HPDE6-E6E7 (cell line): Measurements from ENCODE around the gene VRTN.
"Not testable (repeated sequence)": the region's sequence is repeated elsewhere in the genome, so short reads cannot be mapped to it uniquely, and the experiment has no call there.

Source experiments
- DNase-seq: peaks from one replicate; pipeline ENCODE4 v3.0.0; 2011; ENCODE audit warnings: missing footprints; ENCODE audit errors: extremely low spot score

Gene VRTN, protein sequence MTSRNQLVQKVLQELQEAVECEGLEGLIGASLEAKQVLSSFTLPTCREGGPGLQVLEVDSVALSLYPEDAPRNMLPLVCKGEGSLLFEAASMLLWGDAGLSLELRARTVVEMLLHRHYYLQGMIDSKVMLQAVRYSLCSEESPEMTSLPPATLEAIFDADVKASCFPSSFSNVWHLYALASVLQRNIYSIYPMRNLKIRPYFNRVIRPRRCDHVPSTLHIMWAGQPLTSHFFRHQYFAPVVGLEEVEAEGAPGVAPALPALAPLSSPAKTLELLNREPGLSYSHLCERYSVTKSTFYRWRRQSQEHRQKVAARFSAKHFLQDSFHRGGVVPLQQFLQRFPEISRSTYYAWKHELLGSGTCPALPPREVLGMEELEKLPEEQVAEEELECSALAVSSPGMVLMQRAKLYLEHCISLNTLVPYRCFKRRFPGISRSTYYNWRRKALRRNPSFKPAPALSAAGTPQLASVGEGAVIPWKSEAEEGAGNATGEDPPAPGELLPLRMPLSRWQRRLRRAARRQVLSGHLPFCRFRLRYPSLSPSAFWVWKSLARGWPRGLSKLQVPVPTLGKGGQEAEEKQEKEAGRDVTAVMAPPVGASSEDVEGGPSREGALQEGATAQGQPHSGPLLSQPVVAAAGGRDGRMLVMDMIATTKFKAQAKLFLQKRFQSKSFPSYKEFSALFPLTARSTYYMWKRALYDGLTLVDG

DNA sequence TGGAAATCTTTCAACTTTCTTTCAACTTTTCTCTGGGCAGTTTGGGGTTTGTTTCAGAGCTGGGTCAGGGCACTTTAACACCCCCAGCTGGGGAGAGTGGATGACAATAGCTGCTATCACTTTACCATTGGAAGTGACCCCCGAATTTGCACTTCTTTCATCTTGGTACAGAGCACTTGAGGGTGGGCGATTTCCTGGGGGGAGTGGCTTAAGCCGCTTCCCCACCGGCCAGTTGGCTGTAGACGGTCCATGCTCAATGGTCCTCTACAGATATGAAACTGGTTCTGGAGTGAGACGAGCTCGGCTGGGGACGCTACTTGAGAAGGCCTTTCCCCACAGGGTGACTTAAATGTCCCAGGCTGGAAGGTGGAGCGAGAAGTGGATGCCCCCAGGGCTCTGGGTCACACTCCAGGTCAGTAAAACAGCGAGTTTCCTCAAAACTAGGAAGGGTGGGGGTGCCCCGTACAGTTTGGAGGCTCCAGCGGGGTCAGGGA, at the start of gene VRTN:
VRTN (plus strand) TSS at position 231 of the 494 bp plus-strand sequence. CDS start 8,313 bp downstream, outside the sequence.
- DNase-seq, result no peak

DNA sequence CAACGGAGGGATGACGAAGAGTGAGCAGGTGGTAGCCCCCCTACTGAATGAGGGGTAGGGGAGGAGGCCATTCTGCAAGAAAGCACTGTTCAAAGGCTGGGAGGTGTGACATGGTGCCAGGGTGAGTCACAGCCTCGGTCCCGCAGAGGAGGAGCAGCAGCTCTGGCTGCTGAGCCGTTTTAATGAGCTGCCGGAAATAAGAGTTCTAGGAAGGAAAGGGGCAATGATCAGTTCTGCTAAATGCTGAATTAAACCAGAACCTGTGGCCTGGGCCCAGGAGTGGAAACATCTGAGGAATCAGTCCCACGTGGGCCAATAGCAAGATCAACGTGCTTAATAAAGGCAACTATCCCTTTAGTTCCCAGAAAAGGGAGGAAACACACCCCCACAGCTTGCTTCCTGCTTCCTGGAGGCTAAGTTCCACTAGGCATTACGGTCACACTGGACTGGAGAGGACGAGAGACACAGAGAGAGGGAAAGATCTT, 49.2 kb upstream of the VRTN start:
- no peak for DNase-seq

DNA sequence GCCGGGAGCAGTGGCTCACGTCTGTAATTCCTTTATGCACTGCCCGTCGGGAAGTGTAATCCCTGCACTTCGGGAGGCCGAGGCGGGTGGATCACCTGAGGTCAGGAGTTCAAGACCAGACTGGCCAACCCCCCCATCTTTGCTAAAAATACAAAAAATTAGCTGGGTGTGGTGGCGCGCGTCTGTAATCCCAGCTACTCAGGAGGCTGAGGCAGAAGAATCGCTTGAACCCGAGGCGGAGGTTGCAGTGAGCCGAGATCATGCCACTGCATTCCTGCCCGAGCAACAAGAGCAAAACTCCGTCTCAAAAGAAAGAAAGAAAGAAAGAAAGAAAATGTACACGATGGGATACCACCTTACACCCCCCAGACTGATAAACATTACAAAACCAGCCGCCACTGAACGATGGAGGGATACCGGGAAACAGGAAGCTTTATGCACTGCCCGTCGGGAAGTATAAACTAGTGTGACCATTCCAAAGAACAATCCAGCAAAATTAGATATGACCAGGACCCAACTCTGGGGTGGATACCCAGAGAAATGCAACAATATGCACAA, 46.6 kb upstream of the VRTN start:
- no peak for DNase-seq

DNA sequence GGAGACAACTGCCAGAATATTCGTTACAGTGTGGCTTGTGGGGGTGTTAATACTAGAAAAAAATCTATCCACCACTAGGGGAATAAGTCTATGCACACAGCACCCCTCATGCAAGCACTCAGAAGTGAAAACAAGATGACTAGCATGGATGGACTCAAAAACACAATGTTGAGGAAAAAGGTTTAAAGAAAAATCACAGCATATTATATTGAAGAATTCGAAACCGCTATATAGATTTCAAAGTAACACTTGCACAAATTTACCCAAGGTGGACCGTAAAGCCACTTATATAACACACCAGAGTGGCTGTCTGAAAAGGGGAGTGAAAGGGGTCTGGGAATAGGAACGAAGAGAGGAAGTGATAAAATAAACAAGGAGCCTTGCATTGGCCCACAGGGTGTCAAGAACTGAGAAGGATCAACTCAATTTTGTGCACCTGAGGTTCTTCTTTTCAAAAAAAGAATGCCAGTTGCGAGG, 46.1 kb upstream of the VRTN start:
- peak; percentile 50 for DNase-seq

DNA sequence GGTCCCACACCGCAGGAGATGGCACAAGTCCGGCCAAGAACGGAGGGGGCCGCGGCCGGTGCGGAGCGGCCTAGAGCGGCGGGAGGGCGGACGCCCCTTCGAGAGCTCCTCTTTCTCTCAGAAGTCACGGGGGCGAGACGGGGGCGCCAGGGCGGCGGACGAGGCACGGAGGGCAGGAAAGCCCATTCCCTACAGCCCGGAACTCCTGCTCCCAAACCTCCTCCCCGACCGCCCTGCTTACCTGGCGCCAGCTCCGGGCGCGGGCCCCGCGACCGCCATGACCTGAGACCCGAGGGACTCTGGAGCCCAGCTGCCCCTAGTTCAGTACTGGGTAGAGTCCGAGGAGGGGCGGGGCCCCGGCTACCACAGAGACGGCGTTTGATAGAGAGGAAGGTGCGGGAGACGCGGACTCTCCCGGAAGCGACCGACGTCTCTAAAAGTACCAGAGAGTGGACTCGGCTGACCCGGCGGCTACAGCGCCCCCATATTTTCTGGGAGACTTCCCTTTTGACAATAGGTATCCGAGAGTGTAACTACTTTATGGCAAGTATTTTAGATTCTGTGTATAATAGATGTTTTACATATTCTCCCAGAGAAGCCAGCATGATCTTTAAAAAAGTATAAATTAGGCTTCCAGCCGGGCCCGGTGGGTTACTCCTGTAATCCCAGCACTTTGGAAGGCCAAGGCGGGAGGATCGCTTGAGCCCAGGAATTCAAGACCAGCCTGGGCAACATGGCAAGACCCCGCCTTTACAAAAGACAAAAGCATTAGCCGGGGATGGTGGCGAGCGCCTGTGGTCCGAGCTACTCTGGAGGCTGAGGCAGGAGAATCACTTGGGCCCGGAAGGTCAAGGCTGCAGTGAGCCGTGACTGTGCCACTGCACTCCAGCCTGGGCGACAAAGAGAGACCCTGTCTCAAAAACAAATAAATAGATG, 45.4 kb upstream of the VRTN start, which contains the start of gene ABCD4:
ABCD4 (minus strand) TSS at position 301 of the 936 bp plus-strand sequence; CDS start at position 279, 22 bp downstream.
- DNase-seq, result peak; percentile 93

DNA sequence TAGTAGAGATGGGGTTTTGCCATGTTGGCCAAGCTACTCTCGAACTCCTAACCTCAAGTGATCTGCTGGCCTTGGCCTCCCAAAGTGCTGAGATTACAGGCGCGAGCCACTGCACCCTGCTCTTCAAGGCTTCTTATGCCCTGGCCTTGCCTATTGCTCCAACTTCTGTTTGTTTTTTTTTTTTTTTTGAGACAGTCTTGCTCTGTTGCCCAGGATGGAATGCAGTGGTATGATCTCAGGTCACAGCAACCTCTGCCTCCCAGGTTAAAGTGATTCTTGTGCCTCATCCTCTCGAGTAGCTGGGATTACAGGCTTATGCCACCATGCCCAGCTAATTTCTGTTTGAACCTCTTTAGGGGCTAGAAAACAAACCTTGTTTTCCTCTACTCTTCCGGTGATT, 39.6 kb upstream of the VRTN start:
- DNase-seq, result no peak

DNA sequence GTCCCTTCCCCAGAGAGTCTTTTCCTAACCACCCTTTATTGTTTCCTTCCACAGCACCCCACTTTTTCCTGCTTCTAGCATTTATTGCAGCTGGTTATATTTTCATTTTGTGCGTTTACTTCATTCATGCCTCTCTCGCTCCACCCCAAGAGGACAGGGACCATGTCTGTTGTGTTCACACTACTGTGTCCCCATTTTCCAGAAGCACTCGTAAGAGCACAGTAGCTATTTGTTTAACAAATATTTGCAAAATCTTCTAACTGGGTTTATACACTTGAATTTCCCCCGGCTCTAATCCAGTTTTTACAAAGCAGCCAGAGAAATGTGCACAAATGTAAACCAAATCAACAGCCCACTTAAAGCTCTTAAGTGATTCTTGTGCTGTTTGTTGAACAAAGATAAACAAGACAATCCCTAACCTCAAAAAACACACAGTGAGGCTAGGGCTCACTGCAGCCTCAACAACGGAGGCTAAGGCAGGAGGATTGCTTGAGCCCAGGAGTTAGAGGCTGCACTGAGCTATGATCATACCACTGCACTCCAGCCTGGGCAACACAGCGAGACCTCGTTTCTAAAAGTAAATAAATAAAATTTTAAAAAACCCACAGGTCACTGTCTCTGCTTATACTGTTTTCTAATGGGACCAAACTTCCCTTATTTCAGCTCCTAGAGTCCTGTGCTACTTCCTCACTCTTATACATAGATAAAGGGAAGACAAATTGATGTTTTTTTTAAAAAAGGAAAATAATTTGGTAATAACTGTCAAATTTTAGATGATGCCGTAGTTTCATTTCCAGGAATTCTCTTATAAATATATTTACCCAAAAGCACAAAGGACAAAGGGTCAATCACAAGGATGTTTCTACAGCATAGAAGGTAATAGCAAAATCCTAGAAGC, 38.9 kb upstream of the VRTN start:
- DNase-seq, result no peak

DNA sequence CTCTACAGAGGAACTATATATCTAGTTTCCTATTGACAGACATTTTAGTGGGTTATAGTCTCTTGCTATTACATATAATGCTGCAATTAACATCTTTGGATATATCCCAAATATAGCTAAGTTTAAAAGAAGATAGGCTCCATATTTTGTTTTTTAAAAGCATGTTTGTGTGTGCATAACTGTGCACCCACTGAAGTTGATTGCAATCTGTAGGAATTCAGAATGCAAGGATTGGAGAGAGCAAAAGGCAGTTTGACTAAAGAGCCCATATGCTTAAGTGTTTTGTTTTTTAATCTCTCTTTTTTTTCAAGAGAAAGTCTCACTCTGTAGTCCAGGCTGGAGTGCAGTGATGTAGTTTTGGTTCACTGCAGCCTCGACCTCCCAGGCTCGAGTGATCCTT, 36.1 kb upstream of the VRTN start:
- DNase-seq, result no peak

DNA sequence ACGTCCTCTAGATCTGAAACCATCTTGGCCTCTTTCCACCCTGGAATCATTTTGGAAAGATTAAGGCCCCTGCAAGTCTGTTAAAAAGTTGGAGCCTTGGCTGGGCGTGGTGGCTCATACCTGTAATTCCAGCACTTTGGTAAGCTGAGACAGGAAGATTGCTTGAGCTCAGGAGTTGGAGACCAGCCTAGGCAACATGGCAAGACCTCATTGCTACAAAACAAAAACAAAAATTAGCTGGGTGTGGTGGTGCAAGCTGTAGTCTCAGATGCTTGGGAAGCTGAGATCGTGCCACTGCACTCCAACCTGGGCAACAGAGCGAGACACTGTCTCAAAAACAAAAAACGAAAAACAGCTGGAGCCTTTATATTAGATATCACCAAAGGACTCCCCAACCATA, 34.7 kb upstream of the VRTN start:
- no peak for DNase-seq

DNA sequence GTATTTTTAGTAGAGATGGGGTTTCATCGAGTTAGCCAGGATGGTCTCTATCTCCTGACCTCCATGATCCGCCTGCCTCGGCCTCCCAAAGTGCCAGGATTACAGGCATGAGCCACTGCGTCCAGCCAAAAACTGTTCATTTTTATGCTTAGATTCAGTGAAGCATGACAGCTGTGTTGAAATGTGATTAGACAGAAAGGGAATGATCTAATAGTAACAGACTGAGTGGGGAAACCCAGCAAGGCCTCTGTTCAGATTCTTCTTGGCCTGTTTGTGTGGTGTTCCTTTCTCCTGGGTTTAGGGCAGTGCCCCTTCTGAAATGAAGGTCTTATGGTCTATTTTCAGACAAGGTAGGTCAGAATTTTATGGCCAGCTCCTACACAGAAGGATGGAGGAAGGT, 33.7 kb upstream of the VRTN start:
- DNase-seq, result no peak

DNA sequence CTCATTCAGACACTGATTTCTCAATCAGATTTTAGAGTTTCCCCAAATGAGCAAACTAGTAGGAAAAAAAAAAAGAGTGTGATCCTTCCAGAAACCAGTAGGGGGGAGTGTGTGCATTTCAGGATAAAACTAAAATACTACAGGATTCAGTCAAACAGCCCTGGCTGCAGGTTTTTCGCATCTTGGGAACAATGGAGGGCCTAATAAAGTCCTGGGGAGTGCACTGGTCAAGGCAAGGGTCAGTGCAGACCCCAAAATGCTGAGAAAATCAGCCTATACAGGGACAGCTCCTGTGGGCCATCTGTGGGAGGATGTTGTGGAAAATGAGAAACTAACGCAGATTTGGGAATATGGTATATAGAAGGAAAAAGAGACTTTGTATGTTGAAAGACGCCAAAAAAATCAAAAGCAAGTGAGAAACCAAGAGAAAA, 23.3 kb upstream of the VRTN start:
- DNase-seq, result no peak

DNA sequence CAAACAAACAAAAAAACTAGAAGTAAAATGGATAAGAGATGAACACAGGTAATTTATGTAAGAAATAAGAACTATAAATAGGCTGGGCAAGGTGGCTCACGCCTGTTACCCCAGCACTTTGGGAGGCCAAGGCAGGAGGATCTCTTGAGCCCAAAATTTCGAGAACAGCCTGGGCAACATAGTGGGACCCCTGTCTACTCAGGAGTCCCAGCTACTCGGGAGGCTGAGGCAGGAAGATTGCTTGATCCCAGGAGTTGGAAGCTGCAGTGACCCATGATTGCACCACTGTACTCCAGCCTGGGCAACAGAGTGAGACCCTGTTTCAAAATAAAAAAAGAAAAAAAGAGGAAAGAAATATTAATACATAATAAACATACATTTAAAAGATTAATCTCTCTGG, 22.8 kb upstream of the VRTN start:
- no peak for DNase-seq

DNA sequence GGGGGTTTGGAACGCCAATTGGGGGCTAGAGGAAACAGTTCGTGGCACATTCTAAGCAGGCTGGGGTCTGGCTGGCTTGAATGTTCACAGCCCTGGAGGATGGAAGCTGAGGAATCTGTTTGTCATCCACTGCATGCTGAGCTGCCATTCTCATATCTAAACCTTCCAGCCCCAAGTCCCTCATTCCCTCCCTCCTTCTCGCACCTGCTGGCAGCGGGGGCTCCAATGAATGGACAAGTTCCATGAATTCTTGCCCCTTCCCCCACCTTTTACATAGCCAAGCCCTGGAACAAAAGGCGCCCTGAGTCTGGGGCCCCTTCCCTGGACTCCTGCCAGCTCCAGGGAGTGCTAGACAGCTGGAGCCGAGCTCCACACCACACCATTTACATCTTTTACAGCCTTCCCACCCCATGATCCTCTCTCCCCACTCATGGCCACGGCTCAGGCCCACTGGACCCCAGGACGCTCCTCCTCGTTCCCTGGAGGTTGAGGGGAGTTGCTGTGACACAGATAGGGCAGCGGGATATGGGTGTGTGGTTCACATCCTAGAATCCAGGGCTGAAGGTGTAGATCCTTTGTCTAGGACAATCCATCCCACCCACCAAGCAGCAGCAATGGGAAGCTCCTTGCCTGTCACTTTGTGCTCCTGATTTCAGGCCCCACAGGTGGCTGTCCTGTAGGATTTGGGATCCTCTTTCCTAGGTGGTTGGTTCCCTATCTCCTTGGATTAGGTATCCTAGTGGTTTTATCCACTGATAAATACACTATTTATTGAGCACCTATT, 21.7 kb upstream of the VRTN start:
- no peak for DNase-seq

DNA sequence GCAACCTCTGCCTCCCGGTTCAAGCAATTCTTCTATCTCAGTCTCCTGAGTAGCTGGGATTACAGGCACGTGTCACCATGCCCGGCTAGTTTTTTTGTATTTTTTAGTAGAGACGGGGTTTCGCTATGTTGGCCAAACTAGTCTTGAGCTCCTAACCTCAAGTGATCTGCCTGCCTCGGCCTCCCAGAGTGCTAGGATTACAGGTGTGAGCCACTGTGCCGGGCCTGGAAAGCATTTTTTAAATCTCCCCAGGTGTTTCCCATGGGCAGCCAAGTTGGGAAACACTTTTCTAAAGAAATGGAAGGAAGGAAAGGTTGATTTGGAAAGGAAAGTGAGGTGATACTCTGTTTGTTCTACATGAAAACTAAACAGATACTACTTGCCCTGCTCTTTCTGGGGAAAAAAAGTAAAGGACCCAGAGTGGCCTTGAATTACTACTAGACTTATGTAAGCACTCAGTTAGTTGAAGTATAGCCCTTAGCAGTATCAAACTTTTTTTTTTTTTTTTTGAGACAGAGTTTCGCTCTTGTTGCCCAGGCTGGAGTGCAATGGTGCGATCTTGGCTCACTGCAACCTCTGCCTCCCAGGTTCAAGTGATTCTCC, 18.2 kb upstream of the VRTN start:
- not testable (repeated sequence) for DNase-seq

DNA sequence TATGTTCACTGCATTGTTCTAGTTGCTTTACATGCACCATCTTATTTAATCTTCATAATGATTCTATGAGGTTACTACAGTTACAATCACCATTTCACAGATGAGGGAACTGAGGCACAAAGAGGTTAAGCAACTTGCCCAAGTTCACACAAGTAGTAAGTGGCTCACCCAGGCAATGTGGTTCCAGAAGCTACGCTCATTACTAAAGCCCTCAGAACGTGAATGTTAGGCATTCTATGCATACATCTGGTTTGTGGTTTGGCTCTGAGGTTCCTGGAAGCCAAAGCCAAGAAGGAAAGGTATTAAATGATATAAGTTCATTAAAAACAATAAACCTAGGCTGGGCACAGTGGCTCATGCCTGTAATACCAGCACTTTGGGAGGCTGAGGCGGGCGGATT, 14.4 kb upstream of the VRTN start:
- no peak for DNase-seq

DNA sequence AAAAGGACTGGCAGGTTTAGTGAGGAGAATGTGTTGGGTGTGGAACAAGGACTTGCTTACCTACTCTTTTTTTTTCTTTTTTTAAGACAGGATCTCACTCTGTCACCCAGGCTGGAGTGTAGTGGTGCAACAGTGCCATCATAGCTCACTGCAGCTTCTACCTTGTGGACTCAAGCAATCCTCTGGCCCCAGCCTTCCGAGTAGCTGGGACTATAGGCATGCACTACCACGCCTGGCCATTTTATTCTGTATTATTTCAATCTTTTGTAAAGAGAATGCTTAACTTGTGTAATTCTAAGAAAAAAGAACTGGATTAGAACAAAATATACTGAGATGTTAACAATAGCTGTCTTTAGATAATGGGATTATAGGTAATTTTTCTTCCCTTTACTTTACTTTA, 1.9 kb upstream of the VRTN start:
- DNase-seq, result no peak

DNA sequence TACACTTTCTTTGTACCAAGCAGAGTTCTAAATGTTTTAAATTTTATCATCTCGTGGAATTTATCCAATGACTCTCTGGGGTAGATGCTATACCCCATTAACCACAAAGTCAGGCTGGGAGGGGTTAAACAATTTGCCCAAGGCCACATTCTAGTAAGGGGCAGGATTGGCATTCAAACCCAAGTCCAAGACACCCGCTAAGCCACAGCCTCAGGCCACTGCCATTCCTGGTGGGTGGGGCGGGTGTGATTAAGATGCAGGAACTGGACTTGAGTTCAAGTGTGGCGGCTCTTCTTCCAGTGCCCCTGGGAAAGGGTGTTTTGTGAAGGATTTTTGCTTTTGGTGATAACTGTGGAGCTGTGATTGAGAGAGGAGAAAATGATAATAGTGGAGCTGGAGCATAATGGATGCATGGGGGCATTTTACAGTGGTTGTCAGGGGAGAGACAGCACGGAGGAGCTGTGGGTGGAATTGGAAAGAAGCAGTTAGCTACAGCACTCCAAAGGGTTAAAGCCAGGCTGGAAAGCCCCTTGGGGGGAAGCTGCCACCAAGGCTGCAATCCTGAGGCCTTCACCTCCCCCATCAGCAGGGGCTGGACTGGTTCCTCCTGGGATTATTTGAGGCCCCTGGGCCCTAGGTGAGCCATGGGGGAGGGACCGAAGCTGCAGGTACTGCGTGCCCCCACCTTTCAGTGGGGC, 1.0 kb upstream of the VRTN start:
- no peak for DNase-seq

DNA sequence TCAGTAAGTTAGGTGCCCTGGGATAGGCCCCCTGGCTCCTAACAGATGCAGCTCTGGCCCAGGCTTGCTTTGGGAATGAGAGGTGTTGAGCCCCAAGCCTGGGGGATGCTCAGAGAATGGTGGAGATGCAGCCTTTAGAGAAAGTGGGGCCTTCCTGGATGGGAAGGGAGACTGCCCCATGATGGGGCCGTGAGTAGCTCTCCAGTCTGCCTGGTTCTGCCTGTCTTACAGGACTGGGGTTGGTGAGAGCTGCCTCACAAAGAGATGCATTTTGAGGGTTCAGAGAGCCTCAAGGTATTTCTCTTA, 523 bp upstream of the VRTN start:
- no peak for DNase-seq
